Measurements from ENCODE around the gene PFKFB3.

GRCh38 chr10:6231146-6231545 lies 28.4 kb downstream of the PFKFB3 start:
- TF ChIP-seq POLR2A (IDR thresholded peaks at IDR 0.05) = no peak
- TF ChIP-seq, protein P1, sequence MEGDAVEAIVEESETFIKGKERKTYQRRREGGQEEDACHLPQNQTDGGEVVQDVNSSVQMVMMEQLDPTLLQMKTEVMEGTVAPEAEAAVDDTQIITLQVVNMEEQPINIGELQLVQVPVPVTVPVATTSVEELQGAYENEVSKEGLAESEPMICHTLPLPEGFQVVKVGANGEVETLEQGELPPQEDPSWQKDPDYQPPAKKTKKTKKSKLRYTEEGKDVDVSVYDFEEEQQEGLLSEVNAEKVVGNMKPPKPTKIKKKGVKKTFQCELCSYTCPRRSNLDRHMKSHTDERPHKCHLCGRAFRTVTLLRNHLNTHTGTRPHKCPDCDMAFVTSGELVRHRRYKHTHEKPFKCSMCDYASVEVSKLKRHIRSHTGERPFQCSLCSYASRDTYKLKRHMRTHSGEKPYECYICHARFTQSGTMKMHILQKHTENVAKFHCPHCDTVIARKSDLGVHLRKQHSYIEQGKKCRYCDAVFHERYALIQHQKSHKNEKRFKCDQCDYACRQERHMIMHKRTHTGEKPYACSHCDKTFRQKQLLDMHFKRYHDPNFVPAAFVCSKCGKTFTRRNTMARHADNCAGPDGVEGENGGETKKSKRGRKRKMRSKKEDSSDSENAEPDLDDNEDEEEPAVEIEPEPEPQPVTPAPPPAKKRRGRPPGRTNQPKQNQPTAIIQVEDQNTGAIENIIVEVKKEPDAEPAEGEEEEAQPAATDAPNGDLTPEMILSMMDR (IDR thresholded peaks at IDR 0.05) = no peak
